A673 (cell line): ENCODE data around the gene FGF14. TPM values are rescaled to one million over a fixed set of nuclear protein-coding genes. Genes with fewer than 3 reads are reported as not detected.

ENCODE experiments used
- BruUV-seq: library from RNA; stranded (reverse); fragments of 400-500 nt; replicated peaks from 2 replicates; lab custom pipeline; 2021; lab: Mats Ljungman, UMichigan
- CTCF ChIA-PET: fragments of 300-600 bp; sonication (Branson Sonifier 250); formaldehyde crosslinking; loops from one replicate; lab custom pipeline; 2022; ENCODE audit warnings: antibody characterized with exemption; lab: Charles Lee
- POLR2A ChIA-PET: fragments of 300-600 bp; sonication (Branson Sonifier 250); formaldehyde crosslinking; loops from one replicate; lab custom pipeline; 2022; ENCODE audit warnings: antibody characterized with exemption; ENCODE audit not compliant: low non-redundant PET; lab: Charles Lee
- DNase-seq: peaks from one replicate; pipeline ENCODE4 v3.0.0-alpha.2; 2015; ENCODE audit warnings: low spot score
- H3K27ac ChIP-seq: fragments of 200-600 bp; sonication (generic); 2 replicates; pipeline ENCODE4 v1.5.1; 2016; ENCODE audit warnings: mixed run types, low read depth, mild to moderate bottlenecking, mixed read lengths, antibody characterized with exemption, low read length; ENCODE audit not compliant: poor library complexity, severe bottlenecking
- H3K27me3 ChIP-seq: fragments of 200-600 bp; sonication (generic); replicated peaks from 2 replicates; pipeline ENCODE4 v1.6.1; 2017; ENCODE audit warnings: mixed run types, low read depth, mild to moderate bottlenecking, mixed read lengths, antibody characterized with exemption, low read length; ENCODE audit not compliant: insufficient read depth, poor library complexity
- H3K36me3 ChIP-seq: fragments of 200-600 bp; sonication (generic); 2 replicates; pipeline ENCODE4 v1.6.1; 2016; ENCODE audit warnings: mixed run types, mild to moderate bottlenecking, mixed read lengths, antibody characterized with exemption, low read length; ENCODE audit not compliant: insufficient read depth, poor library complexity, severe bottlenecking
- H3K4me1 ChIP-seq: fragments of 200-600 bp; sonication (generic); 2 replicates; pipeline ENCODE4 v1.6.1; 2017; ENCODE audit warnings: mixed run types, mild to moderate bottlenecking, mixed read lengths, antibody characterized with exemption, low read length; ENCODE audit not compliant: insufficient read depth, poor library complexity, severe bottlenecking
- H3K4me3 ChIP-seq: fragments of 200-600 bp; sonication (generic); 2 replicates; pipeline ENCODE4 v1.5.1; 2016; ENCODE audit warnings: low read depth, mixed run types, mild to moderate bottlenecking, mixed read lengths, low read length; ENCODE audit not compliant: poor library complexity, severe bottlenecking
- H3K9me3 ChIP-seq: fragments of 200-600 bp; sonication (generic); 2 replicates; pipeline ENCODE4 v1.6.1; 2016; ENCODE audit warnings: mixed run types, low read depth, mild to moderate bottlenecking, mixed read lengths, antibody characterized with exemption, low read length; ENCODE audit not compliant: poor library complexity, severe bottlenecking
- CTCF ChIP-seq: fragments of 300-800, 200-600 bp; sonication (generic); conservative IDR thresholded peaks from 2 replicates; pipeline ENCODE4 v1.5.1; 2017; ENCODE audit warnings: low read depth, mild to moderate bottlenecking, antibody characterized with exemption, low read length, moderate library complexity, mixed read lengths
- EZH2 ChIP-seq: fragments of 200-600 bp; sonication (generic); IDR thresholded peaks from 2 replicates; pipeline ENCODE4 v1.6.1; 2017; ENCODE audit warnings: borderline replicate concordance, low read depth, mild to moderate bottlenecking, mixed read lengths, antibody characterized with exemption, low read length; ENCODE audit not compliant: poor library complexity, severe bottlenecking
- intact Hi-C: fragments of 100-400 bp; cut with micrococcal nuclease; formaldehyde crosslinking; loops from one replicate; pipeline ENCODE4 v1.10.0; 2022; ENCODE audit not compliant: unreplicated experiment
- total RNA-seq: library from RNA; stranded (reverse); gene quantifications from 2 replicates; pipeline ENCODE4 v1.2.3, GENCODE V29; 2021

Gene FGF14
- total RNA-seq, 1 experiment from 2014 or later: 19.7 TPM

- DNase-seq: no peak
- TF ChIP-seq EZH2 (no peak), CTCF (no peak)
- no peak overlapping the region for H3K27ac ChIP-seq
- CTCF ChIA-PET: no interaction called here
- no peaks in the 10 kb centered on the region for H3K36me3 ChIP-seq
- no peaks in the 10 kb centered on the region for H3K27me3 ChIP-seq
- H3K9me3 ChIP-seq: no peaks in the 10 kb centered on the region
- H3K4me3 ChIP-seq: no peak overlapping the region
- BruUV-seq: no TSS peak
- POLR2A ChIA-PET: no interaction called here
- intact Hi-C loops: no loop called here
- peaks cover 4% of the 10 kb centered on the region for H3K4me1 ChIP-seq
Measured at GRCh38 chr13:101967781-101968180, 434.1 kb downstream of the FGF14 start.

GRCh38 chr13:101967216-101967615 lies 434.6 kb downstream of the FGF14 start:
- Histone ChIP-seq H3K27ac (no peak overlapping the region), H3K36me3 (no peaks in the 10 kb centered on the region), H3K9me3 (no peaks in the 10 kb centered on the region), H3K4me3 (no peak overlapping the region), H3K4me1 (peaks cover 4% of the 10 kb centered on the region), H3K27me3 (no peaks in the 10 kb centered on the region)
- CTCF ChIA-PET: no interaction called here
- DNase-seq: no peak
- intact Hi-C loops: no loop called here
- POLR2A ChIA-PET: no interaction called here
- TF ChIP-seq CTCF (no peak), EZH2 (no peak)
- BruUV-seq: no TSS peak

DNA sequence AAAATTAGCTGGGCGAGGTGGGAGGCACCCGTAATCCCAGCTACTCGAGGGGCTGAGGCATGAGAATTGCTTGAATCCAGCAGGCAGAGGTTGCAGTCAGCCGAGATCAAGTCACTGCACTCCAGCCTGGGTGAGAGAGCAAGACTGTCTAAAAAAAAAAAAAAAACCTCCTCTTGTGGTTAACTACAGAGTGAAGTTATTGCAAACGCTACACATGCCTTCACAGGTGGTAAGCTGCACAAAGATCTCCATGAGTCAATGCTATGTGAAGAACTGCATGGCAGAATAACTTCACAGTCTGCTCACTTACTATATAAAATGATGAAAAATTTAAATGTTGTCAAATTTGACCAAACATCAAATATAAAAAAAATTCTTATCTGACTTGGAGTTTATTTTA lies 436.8 kb downstream of the FGF14 start:
- no peak for DNase-seq
- H3K9me3 ChIP-seq: no peaks in the 10 kb centered on the region
- POLR2A ChIA-PET: no interaction called here
- no TSS peak for BruUV-seq
- H3K4me3 ChIP-seq: no peak overlapping the region
- no peaks in the 10 kb centered on the region for H3K27me3 ChIP-seq
- intact Hi-C loops: no loop called here
- H3K27ac ChIP-seq: no peak overlapping the region
- CTCF ChIA-PET: no interaction called here
- H3K36me3 ChIP-seq: no peaks in the 10 kb centered on the region
- TF ChIP-seq CTCF (no peak), EZH2 (no peak)
- no peaks in the 10 kb centered on the region for H3K4me1 ChIP-seq
